Fibroblast of pulmonary artery (primary cell): ENCODE measurements around the gene CHMP4A.

Experiments used
- DNase-seq: peaks from one replicate; pipeline ENCODE4 v3.0.0-alpha.2; 2010; ENCODE audit warnings: low read depth
- H3K4me3 ChIP-seq: replicated peaks from 2 replicates; pipeline ENCODE4 v1.5.1; 2011; ENCODE audit warnings: low read depth, mild to moderate bottlenecking, control low read depth, low read length, moderate library complexity
- CTCF ChIP-seq: IDR thresholded peaks from 2 replicates; pipeline ENCODE4 v1.5.1; 2011; ENCODE audit warnings: mild to moderate bottlenecking, control low read depth, low read length, inconsistent platforms; ENCODE audit errors: missing control alignments

CHMP4A gene

GRCh38 chr14:24179294-24179960 is 33.9 kb downstream of the CHMP4A start:
- no peak for TF ChIP-seq CTCF
- DNase-seq, result no peak
- no peak overlapping the region for H3K4me3 ChIP-seq

- TF ChIP-seq CTCF, result no peak
- DNase-seq, result no peak
- H3K4me3 ChIP-seq, result no peak overlapping the region
These were observed 34.7 kb downstream of the CHMP4A start for GRCh38 chr14:24178399-24179178.

GRCh38 chr14:24177891-24178290 is 35.4 kb downstream of the CHMP4A start:
- no peak overlapping the region for H3K4me3 ChIP-seq
- no peak for DNase-seq
- no peak for TF ChIP-seq CTCF

GRCh38 chr14:24177041-24177825 is 36.1 kb downstream of the CHMP4A start:
- no peak overlapping the region for H3K4me3 ChIP-seq
- TF ChIP-seq CTCF, result no peak
- no peak for DNase-seq

GRCh38 chr14:24176599-24176998 is 36.7 kb downstream of the CHMP4A start:
- no peak for TF ChIP-seq CTCF
- no peak for DNase-seq
- H3K4me3 ChIP-seq, result no peak overlapping the region

GRCh38 chr14:24172871-24173281 is 40.4 kb downstream of the CHMP4A start:
- no peak for DNase-seq
- no peak overlapping the region for H3K4me3 ChIP-seq
- no peak for TF ChIP-seq CTCF
